Activated T-cell treated with anti-CD3 and anti-CD28 coated beads, Interleukin-2, amount 50 U/mL, for 24 hours (primary cell): ENCODE results near the gene CALHM3.
"Not testable (repeated sequence)": the region's sequence is repeated elsewhere in the genome, so short reads cannot be mapped to it uniquely, and the experiment has no call there.

Experiments used
- DNase-seq: peaks from one replicate; pipeline ENCODE4 v3.0.0-alpha.2; 2020
- H3K27ac Mint-ChIP-seq: 2 replicates; pipeline ENCODE4 v1.8.0; 2020; ENCODE audit warnings: mild to moderate bottlenecking, mixed read lengths
- H3K27me3 Mint-ChIP-seq: 2 replicates; pipeline ENCODE4 v1.8.0; 2020; ENCODE audit warnings: mixed read lengths
- H3K36me3 Mint-ChIP-seq: 2 replicates; pipeline ENCODE4 v1.8.0; 2020; ENCODE audit warnings: low read depth, mixed read lengths
- H3K4me1 Mint-ChIP-seq: 2 replicates; pipeline ENCODE4 v1.8.0; 2020; ENCODE audit warnings: low read depth, mixed read lengths
- H3K4me3 Mint-ChIP-seq: 2 replicates; pipeline ENCODE4 v1.8.0; 2020; ENCODE audit warnings: mild to moderate bottlenecking, moderate library complexity, mixed read lengths
- H3K9me3 Mint-ChIP-seq: 2 replicates; pipeline ENCODE4 v1.8.0; 2020; ENCODE audit warnings: mixed read lengths

Gene CALHM3, protein sequence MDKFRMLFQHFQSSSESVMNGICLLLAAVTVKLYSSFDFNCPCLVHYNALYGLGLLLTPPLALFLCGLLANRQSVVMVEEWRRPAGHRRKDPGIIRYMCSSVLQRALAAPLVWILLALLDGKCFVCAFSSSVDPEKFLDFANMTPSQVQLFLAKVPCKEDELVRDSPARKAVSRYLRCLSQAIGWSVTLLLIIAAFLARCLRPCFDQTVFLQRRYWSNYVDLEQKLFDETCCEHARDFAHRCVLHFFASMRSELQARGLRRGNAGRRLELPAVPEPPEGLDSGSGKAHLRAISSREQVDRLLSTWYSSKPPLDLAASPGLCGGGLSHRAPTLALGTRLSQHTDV

DNA sequence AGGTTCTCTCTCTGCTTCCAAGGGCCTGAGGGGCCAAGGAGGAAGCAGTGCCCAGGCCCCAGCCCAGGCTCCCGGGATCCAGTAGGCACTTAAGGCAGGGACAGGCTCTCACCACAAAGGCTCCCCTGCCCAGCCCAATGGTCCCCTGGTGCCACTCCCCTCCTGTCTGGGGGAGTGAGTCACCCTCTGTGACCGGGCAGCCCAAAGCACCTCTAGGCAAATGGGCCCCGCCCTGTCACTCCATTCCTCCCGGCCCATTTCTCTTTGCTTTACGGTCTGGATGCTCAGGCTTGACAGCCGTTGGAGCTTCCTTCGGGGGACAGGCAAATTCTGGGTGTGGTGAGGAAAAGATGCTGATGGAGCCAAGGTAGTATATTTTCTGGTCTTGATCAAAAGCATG lies at the start of gene CALHM3:
CALHM3 (minus strand) TSS at position 106 of the 400 bp plus-strand sequence. CDS start 208 bp downstream, outside the sequence.
- H3K4me1 Mint-ChIP-seq = peaks cover 5% of the 10 kb centered on the region
- no peak within 1 kb of the TSS for H3K27ac Mint-ChIP-seq
- H3K9me3 Mint-ChIP-seq = no peaks in the 10 kb centered on the region

GRCh38 chr10:103528549-103528948 lies 49.5 kb upstream of the CALHM3 start:
- Mint-ChIP-seq H3K4me3 (no peak overlapping the region), H3K27me3 (peaks cover 23% of the 10 kb centered on the region), H3K36me3 (no peaks in the 10 kb centered on the region), H3K27ac (no peak overlapping the region), H3K4me1 (no peaks in the 10 kb centered on the region), H3K9me3 (peaks cover 11% of the 10 kb centered on the region)
- DNase-seq = no peak

More for the DNA sequence above, at the start of gene CALHM3:
- H3K27me3 Mint-ChIP-seq = no peaks in the 10 kb centered on the region
- no peak for DNase-seq
- H3K4me3 Mint-ChIP-seq = no peak within 1 kb of the TSS
- no peaks in the 10 kb centered on the region for H3K36me3 Mint-ChIP-seq

- not testable (repeated sequence) for DNase-seq, H3K4me3 Mint-ChIP-seq, H3K4me1 Mint-ChIP-seq, H3K27ac Mint-ChIP-seq, H3K36me3 Mint-ChIP-seq
- Mint-ChIP-seq H3K9me3 (peaks cover 11% of the 10 kb centered on the region), H3K27me3 (peaks cover 23% of the 10 kb centered on the region)
These were observed 48.4 kb upstream of the CALHM3 start for GRCh38 chr10:103527476-103527875.

DNA sequence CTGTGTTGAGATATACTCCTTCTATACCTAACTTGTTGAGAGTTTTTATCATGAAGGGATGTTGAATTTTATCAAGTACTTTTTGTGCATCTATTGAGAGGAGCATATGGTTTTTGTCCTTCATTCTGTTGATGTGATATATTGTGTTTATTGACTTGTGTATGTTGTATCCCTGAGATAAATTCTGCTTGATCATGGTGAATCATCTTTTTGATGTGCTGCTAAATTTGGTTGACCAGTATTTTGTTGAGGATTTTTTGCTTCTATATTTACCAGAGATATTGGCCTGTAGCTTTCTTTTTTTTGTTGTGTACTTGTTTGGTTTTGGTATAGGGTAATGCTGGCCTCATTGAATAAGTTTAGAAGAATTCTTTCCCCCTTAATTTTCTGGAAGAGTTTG lies 46.9 kb upstream of the CALHM3 start:
- Mint-ChIP-seq H3K27me3 (peaks cover 21% of the 10 kb centered on the region), H3K27ac (no peak overlapping the region), H3K36me3 (no peaks in the 10 kb centered on the region), H3K4me3 (no peak overlapping the region), H3K9me3 (peaks cover 11% of the 10 kb centered on the region), H3K4me1 (peaks cover 2% of the 10 kb centered on the region)
- DNase-seq = no peak

DNA sequence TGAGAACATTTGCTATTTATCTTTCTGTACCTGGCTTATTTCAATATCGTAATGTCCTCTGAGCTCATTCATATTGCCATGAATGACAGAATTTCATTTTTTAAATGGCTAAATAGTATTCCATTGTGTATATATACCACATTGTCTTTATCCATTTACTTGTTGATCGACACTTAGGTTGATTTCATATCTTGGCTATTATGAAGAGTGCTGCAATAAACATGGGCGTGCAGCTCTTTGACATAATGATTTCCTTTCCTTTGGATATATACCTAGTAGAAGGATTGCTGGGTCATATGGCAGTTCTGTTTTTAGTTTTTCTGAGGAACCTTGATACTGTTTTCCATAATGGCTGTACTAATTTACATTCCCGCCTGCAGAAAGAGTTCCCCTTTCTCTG lies 44.6 kb upstream of the CALHM3 start:
- Mint-ChIP-seq H3K4me1 (peaks cover 2% of the 10 kb centered on the region), H3K27me3 (peaks cover 18% of the 10 kb centered on the region), H3K9me3 (no peaks in the 10 kb centered on the region), H3K4me3 (no peak overlapping the region), H3K36me3 (no peaks in the 10 kb centered on the region), H3K27ac (no peak overlapping the region)
- DNase-seq = no peak

DNA sequence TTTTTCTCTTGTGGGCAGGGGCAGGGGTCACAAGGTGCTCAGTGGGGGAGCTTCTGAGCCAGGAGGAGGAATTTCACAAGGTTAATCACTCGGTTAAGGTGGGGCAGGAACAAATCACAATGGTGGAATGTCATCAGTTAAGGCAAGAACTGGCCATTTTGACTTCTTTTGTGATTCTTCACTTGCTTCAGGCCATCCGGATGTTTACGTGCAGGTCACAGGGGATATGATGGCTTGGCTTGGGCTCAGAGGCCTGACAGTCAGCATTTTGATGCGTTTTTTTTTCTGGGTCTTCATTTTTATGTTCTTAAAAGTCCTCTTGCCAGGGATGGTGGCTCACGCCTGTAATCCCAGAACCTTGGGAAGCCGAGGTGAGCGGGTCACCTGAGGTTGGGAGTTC lies 43.0 kb upstream of the CALHM3 start:
- DNase-seq, H3K9me3 Mint-ChIP-seq, H3K36me3 Mint-ChIP-seq, H3K4me3 Mint-ChIP-seq, H3K27ac Mint-ChIP-seq: not testable (repeated sequence)
- Mint-ChIP-seq H3K27me3 (peaks cover 17% of the 10 kb centered on the region), H3K4me1 (peaks cover 10% of the 10 kb centered on the region)

GRCh38 chr10:103519798-103520197 lies 40.8 kb upstream of the CALHM3 start:
- DNase-seq = no peak
- H3K4me3 Mint-ChIP-seq = no peak overlapping the region
- no peaks in the 10 kb centered on the region for H3K9me3 Mint-ChIP-seq
- peaks cover 12% of the 10 kb centered on the region for H3K27me3 Mint-ChIP-seq
- no peak overlapping the region for H3K27ac Mint-ChIP-seq
- H3K4me1 Mint-ChIP-seq = peaks cover 17% of the 10 kb centered on the region
- no peaks in the 10 kb centered on the region for H3K36me3 Mint-ChIP-seq

DNA sequence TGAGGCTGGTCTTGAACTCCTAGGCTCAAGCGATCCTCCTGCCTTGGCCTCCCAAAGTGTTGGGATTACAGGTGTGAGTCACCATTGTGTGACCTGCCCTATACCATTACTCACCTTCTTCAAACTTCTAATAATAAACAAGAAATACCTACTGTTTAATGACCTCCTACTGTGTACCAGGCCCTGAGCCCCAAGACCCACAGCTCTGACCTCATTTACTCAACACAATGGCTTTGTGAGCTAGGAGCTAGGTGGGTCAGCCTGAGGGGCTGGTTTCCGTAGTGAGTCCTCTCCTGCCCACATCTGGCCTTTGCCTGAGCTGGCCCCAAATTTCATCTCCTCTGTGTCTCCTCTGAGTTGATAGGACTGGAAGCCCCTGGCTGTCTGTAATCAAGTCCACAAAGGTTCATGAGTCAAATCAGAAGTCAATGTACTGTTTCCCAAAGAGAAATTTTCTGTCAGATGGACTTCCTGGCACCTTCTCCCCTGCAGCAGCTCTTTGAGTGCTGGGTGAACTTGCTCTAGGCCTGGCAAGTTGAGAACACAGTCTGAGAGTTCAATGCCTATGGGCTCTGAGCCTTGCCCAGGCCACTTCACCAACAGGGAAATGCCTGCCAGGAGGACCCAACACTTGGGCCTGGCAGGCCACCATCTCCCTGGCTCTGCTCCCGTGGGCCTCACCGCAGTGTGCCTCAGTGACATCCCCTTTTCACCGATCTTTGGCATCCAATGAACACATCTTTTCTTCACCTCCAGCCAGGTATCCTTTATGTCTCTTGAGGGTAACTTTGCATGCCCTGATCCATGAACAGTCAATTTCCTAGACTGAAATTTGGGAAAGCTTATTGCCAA lies 38.4 kb upstream of the CALHM3 start:
- peaks cover 17% of the 10 kb centered on the region for H3K4me1 Mint-ChIP-seq
- H3K27me3 Mint-ChIP-seq = peaks cover 4% of the 10 kb centered on the region
- H3K27ac Mint-ChIP-seq = no peak overlapping the region
- no peak overlapping the region for H3K4me3 Mint-ChIP-seq
- H3K36me3 Mint-ChIP-seq = no peaks in the 10 kb centered on the region
- DNase-seq = no peak
- no peaks in the 10 kb centered on the region for H3K9me3 Mint-ChIP-seq

- H3K9me3 Mint-ChIP-seq = no peaks in the 10 kb centered on the region
- no peak for DNase-seq
- H3K4me3 Mint-ChIP-seq = no peak overlapping the region
- H3K36me3 Mint-ChIP-seq = no peaks in the 10 kb centered on the region
- H3K27ac Mint-ChIP-seq = no peak overlapping the region
- H3K4me1 Mint-ChIP-seq = peaks cover 15% of the 10 kb centered on the region
- peaks cover 6% of the 10 kb centered on the region for H3K27me3 Mint-ChIP-seq
These were observed 35.2 kb upstream of the CALHM3 start for GRCh38 chr10:103514244-103514643.

- DNase-seq = no peak
- Mint-ChIP-seq H3K27me3 (peaks cover 8% of the 10 kb centered on the region), H3K27ac (no peak overlapping the region), H3K9me3 (no peaks in the 10 kb centered on the region), H3K36me3 (no peaks in the 10 kb centered on the region), H3K4me1 (peaks cover 15% of the 10 kb centered on the region), H3K4me3 (no peak overlapping the region)
These were observed 34.5 kb upstream of the CALHM3 start for GRCh38 chr10:103513380-103514060.

- H3K27me3 Mint-ChIP-seq = peaks cover 15% of the 10 kb centered on the region
- H3K27ac Mint-ChIP-seq = no peak overlapping the region
- no peak overlapping the region for H3K4me3 Mint-ChIP-seq
- no peaks in the 10 kb centered on the region for H3K9me3 Mint-ChIP-seq
- H3K36me3 Mint-ChIP-seq = no peaks in the 10 kb centered on the region
- H3K4me1 Mint-ChIP-seq = peaks cover 13% of the 10 kb centered on the region
- no peak for DNase-seq
These were observed 33.7 kb upstream of the CALHM3 start for GRCh38 chr10:103512591-103513379.

- Mint-ChIP-seq H3K4me3 (no peak overlapping the region), H3K9me3 (no peaks in the 10 kb centered on the region), H3K27me3 (peaks cover 22% of the 10 kb centered on the region), H3K36me3 (no peaks in the 10 kb centered on the region), H3K27ac (no peak overlapping the region), H3K4me1 (peaks cover 7% of the 10 kb centered on the region)
- DNase-seq = no peak
These were observed 33.1 kb upstream of the CALHM3 start for GRCh38 chr10:103512166-103512565.

GRCh38 chr10:103510791-103511752 lies 32.0 kb upstream of the CALHM3 start:
- Mint-ChIP-seq H3K27me3 (peaks cover 28% of the 10 kb centered on the region), H3K4me1 (peaks cover 7% of the 10 kb centered on the region), H3K36me3 (no peaks in the 10 kb centered on the region), H3K4me3 (no peak overlapping the region), H3K27ac (no peak overlapping the region), H3K9me3 (no peaks in the 10 kb centered on the region)
- DNase-seq = no peak
